GM21447 (cell line): ENCODE measurements around the gene CFAP141.
"Not testable (repeated sequence)": the region's sequence is repeated elsewhere in the genome, so short reads cannot be mapped to it uniquely, and the experiment has no call there.

Experiments used
- ATAC-seq: cut with Tn5 transposase; IDR thresholded peaks from one replicate; pipeline ENCODE4 v1.9.1; 2021; ENCODE audit not compliant: unreplicated experiment

CFAP141 gene

DNA sequence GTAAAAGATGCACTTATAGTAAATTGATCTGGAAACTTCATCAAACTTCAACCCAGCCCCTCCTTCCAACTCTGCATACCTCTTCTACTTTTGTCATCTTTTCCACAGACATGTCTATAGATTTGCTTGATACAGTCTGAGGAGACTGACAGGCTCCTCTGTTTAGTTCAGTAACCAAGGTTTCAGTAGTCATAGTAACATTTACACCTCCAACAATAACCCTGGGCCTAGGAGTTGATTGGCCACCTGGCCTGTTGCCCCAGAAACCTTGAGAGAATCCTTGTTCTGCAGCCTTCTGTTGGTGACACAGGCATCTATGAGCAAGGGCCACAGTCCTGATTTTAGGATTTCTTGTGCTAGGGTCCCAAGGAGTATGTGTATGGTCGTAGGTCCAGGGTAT, at the start of gene CFAP141:
Gene CFAP141 (minus strand): TSS at position 138 of the 400 bp plus-strand sequence. CDS start 26 bp downstream, at position 112.
- no peak for ATAC-seq

DNA sequence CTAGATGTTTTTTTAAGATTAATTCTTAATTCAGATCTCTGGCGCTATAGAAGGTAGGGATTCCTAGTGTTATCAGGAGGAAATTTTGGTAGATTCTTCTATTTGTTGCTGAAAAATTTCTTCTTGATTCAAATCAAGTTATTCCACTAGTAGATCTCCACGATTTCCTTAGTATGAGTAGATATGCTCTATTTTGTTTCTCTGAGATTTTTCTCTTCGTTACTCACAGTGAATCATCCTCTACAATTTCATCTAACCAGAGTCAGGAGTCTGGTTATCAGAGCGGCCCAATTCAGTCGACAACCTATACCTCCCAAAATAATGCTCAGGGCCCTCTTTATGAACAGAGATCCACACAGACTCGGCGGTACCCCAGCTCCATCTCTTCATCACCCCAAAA, 47.5 kb upstream of the CFAP141 start:
- ATAC-seq = no peak

GRCh38 chr1:154241703-154242351, 35.7 kb upstream of the CFAP141 start:
- ATAC-seq = no peak

DNA sequence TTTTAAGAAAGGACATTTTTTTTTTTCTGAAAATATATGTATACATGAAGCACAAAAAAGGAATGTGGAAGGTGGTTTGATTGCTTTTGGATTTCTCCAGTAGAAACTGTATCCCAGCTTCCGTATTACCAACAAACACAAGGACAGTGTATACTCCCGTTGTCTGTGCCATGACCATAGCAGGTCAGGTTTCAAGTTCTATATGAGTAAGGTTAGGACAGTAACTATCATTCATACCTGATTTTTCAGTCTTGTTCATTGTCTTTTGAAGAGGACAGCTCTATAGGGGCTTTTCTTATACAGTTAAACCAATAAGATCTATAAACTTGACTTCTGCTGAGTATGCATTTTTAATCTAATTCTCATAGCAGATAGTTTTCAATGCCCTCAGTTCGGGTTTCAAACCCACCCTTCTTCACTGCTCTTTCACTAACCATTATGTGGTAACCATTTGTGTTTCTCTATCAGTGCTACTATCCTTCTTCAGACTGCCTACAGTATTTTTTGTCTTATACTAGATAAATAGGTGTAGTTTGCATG, 34.2 kb upstream of the CFAP141 start:
- no peak for ATAC-seq

DNA sequence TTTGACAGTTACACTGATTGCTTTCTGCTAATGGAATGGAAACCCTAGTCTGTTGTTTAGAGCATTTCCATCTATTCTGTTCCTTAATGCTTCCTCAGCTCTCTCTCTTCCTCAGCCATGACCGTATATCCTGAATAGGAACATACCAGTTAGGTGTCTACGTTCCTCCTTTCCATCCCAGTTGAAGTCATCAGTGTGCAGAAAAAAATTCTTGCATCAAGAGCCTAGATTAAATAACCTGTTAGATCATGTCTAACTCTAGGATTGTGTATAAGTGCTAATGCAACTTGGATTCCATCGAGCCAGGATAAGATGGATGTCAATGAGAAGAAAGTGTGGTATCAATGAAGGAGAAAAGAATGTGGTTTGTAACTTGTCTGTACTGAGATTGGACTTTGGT, 33.4 kb upstream of the CFAP141 start:
- no peak for ATAC-seq

- ATAC-seq = no peak
Measured at GRCh38 chr1:154237880-154238506, 31.9 kb upstream of the CFAP141 start.

- ATAC-seq = no peak
Measured at GRCh38 chr1:154237435-154237834, 31.3 kb upstream of the CFAP141 start.

DNA sequence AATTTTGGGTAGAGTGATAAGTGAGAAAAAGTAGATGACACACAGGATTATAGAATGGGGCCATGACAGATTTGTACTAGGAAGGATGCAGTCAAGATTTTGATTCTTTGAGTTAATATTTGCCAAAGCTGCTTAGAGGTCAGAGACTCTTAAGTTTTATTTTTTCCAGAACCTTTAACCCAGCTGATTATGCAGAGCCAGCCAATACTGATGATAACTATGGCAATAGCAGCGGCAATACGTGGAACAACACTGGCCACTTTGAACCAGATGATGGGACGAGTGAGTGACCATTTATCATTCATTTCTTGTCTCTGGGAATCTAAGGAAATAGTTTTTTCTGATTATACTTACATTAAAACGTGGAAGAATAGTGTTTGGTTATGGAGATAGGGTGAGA, 30.7 kb upstream of the CFAP141 start:
- ATAC-seq = no peak

DNA sequence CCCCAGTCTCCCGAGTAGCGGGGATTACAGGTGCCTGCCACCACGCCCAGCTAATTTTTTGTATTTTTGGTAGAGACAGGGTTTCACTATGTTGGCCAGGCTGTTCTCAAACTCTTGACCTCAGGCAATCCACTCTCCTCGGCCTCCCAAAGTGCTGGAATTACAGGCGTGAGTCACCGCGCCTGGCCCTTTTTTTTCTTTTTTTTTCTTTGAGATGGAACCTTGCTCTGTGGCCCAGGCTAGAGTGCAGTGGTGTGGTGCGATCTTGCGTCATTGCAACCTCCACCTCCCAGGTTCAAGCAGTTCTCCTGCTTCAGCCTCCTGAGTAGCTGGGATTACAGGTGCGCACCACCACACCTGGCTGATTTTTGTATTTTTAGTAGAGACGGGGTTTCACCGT, 27.0 kb upstream of the CFAP141 start:
- not testable (repeated sequence) for ATAC-seq

- ATAC-seq = not testable (repeated sequence)
Measured at GRCh38 chr1:154231112-154231511, 25.0 kb upstream of the CFAP141 start.

- ATAC-seq = no peak
Measured at GRCh38 chr1:154225370-154225769, 19.2 kb upstream of the CFAP141 start.

GRCh38 chr1:154223621-154224020, 17.5 kb upstream of the CFAP141 start:
- ATAC-seq = no peak

DNA sequence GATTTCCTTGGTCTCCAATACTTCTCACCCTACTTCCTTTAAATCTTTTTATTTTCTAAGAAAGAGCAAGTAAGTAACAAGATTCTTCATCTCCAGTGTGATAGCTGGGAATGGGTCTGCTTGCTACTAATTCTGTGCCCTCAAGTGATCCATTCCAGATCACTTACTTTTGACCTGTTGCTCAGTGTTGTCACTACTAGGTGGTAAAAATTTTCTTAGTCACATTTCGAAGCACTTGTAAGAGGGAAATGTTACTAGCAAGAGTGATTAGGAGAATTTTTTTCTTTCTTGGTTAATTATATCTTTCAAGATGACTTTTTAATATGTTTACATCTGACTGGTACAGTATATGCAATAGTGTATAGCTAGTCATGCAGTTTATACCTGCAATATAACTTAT, 16.8 kb upstream of the CFAP141 start:
- no peak for ATAC-seq

DNA sequence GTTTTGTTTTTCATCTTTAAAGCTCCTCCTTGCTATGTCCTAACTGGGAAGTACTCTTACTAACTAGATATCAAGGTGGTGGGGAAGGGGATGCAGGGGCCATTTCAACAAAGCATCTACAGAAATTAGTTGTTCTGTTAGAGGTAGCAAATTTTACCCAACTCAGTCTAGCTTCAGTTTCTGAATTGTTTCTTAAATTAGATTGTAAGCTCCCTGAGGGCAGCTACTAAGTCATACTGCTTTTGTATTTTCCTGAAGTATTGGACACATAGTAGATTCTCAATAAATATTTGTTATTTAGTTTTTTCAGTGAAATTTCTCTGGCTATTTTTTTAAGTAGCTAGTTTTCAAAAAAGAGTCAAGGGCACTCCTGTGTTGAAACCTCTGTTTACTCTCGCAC, 16.4 kb upstream of the CFAP141 start:
- no peak for ATAC-seq

- ATAC-seq = peak; percentile 17
Measured at GRCh38 chr1:154221278-154222001, 15.3 kb upstream of the CFAP141 start.

GRCh38 chr1:154220970-154221277, 14.8 kb upstream of the CFAP141 start:
- no peak for ATAC-seq

DNA sequence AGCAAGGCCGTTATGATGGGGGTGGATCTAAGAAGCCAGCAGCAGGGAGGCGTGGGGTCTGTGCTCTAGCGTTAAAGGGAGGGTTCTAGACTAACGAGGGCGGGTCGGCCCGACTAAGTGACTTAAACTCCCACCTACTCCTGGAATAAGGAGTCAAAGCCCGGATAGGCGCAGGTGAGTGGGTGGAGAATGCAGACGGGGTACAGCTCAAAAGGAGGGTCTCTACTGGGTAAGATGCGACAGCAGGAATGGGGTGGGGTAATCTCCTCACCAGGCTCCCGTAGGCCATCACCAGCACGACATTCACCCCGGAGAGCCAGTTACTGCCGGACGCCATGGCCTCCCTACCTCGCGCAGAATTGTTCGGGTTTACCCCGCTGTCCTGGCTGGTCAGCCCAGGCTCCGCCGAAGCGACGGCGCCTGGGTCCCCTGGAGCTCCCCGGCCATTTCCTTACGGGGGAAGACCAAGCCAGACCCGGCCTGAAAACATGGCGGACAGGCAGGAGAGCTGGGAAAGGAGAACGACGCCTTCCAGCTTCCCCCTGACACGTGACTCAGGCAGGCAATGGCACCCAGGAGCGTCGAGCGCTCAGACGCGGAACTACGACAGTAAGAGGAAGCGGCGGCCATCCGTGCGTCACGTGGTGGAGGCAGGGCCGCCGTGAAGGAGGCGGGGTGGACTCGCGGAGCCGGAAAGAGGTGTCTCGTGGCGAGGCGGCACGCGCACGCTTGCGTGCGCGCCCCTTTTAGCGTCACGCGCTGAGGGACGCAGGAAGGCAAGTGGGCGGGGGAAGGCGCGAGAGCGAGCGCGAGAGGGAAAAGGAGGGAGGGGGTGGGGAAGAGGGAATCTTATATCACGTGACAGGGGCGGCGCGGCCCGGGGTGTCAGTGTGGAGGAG, 14.2 kb upstream of the CFAP141 start, which contains the start of gene UBAP2L:
Gene UBAP2L (plus strand): TSS at position 885 of the 899 bp plus-strand sequence. CDS start 4,169 bp downstream, outside the sequence.
- ATAC-seq = peak; percentile 89

- ATAC-seq = no peak
Measured at GRCh38 chr1:154219541-154219940, 13.4 kb upstream of the CFAP141 start.

DNA sequence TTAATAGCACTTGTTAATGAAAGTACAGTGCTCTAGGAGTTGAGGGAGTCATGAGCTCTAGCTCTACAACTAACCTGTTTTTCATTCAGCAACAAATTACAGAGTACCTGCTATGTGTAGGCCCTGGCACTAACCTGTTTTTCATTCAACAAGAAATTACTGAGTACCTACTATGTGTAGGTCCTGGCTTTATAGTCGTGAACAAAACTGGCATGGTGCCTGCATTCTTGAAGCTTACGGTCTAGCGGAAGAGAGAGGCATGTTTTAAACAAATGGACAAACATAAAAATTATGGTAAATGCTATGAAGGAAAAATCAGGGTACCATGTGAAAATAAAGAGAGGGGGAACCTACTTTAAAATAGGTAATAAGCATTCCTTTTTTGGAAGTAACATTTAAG, 12.4 kb upstream of the CFAP141 start:
- ATAC-seq = no peak

DNA sequence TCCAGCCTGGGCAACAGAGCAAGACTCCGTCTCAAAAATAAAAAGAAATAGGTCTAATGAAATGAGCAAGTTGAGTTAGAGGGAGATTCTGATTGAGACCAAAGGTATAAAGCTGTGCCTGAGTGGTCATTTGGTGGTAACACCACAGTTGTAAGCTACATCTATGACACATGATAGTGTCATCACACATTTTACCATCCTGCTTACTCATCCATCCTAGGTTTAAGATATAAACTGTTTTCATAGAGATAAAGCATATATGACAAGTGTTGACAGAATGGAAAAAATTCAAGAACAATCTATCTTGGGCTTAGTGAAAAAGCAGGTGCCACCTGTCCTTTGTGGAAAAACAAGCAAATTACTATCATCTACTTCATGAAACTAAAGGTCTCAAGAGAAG, 7.1 kb upstream of the CFAP141 start:
- no peak for ATAC-seq

DNA sequence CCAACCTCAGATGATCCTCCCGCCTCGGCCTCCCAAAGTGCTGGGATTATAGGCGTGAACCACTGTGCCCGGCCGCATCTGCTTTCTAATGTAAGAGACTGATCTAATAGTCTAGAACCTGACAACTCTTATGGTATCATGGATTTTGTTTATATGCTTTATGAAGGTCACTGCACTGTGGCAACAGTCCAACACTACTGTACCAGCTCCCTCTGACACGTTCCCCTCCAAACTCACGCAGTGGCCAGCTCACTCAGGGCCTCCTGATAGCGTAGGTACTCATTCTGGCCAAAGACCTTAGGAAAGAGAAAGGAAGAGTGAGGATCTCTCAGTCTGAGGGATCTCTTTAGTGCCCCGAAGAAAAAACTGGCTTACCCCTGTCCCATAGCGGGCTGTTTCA, 6.0 kb upstream of the CFAP141 start:
- ATAC-seq = no peak
